Neutrophil (primary cell): Measurements from ENCODE around the gene NDUFA3.
A peak's percentile ranks its signal among the peaks of the same experiment; 100 is the strongest.

Experiments used
- H3K27ac ChIP-seq: fragments of 200-600 bp; sonication (generic); 2 replicates; pipeline ENCODE4 v1.5.1; 2016; ENCODE audit warnings: mild to moderate bottlenecking, moderate library complexity
- H3K27me3 ChIP-seq: fragments of 200-600 bp; sonication (generic); 2 replicates; pipeline ENCODE4 v1.6.0; 2016; ENCODE audit warnings: mild to moderate bottlenecking
- H3K36me3 ChIP-seq: fragments of 200-600 bp; sonication (generic); 2 replicates; pipeline ENCODE4 v1.5.1; 2017
- H3K4me1 ChIP-seq, 2 experiments: fragments of 200-600 bp in 1 of 2; sonication (generic) in 1 of 2; 1 replicate in 1 of 2; 2 replicates in 1 of 2; pipeline versions ENCODE4 v1.5.1 to v1.6.1; 2013 to 2016; ENCODE audit warnings: low read depth in 1 of 2, low read length in 1 of 2, mild to moderate bottlenecking in 1 of 2, moderate library complexity in 1 of 2; ENCODE audit not compliant: control insufficient read depth in 1 of 2, insufficient read depth in 1 of 2
- H3K4me3 ChIP-seq, 2 experiments: fragments of 200-600 bp in 1 of 2; sonication (generic) in 1 of 2; 1 replicate in 1 of 2; 2 replicates in 1 of 2; pipeline ENCODE4 v1.5.1; 2013 to 2016; ENCODE audit warnings: low read depth in 1 of 2, low read length in 1 of 2, mild to moderate bottlenecking in 1 of 2, moderate library complexity in 1 of 2
- H3K9me3 ChIP-seq: fragments of 200-600 bp; sonication (generic); 2 replicates; pipeline ENCODE4 v1.5.1; 2016
- CTCF ChIP-seq: fragments of 200-600 bp; sonication (generic); IDR thresholded peaks from 2 replicates; pipeline ENCODE4 v1.5.1; 2016; ENCODE audit warnings: antibody characterized with exemption

NDUFA3 gene

GRCh38 chr19:54137699-54138488 is 35.2 kb downstream of the NDUFA3 start, which contains the start of gene CNOT3:
Gene CNOT3 (plus strand): TSS chr19:54137762. CDS start chr19:54142979, 5,217 bp downstream.
- H3K36me3 ChIP-seq, result peaks cover 10% of the 10 kb centered on the region
- H3K9me3 ChIP-seq, result no peaks in the 10 kb centered on the region
- H3K4me3 ChIP-seq, result peak within 1 kb of the TSS; percentile 76 to 99
- peaks cover 4% of the 10 kb centered on the region for H3K27me3 ChIP-seq
- TF ChIP-seq CTCF, result no peak
- peak within 1 kb of the TSS; percentile 91 for H3K27ac ChIP-seq
- peaks cover 34 to 37% of the 10 kb centered on the region in 2 experiments for H3K4me1 ChIP-seq

GRCh38 chr19:54138489-54139256 is 36.0 kb downstream of the NDUFA3 start:
- Histone ChIP-seq H3K9me3 (no peaks in the 10 kb centered on the region), H3K27ac (peak overlapping the region; percentile 91), H3K36me3 (peaks cover 14% of the 10 kb centered on the region), H3K4me3 (peak overlapping the region; percentile 76 to 99), H3K27me3 (peaks cover 4% of the 10 kb centered on the region), H3K4me1 (peaks cover 34 to 37% of the 10 kb centered on the region in 2 experiments)
- TF ChIP-seq CTCF, result no peak

GRCh38 chr19:54141356-54141755 is 38.7 kb downstream of the NDUFA3 start:
- no peaks in the 10 kb centered on the region for H3K27me3 ChIP-seq
- no peak overlapping the region for H3K4me3 ChIP-seq
- H3K27ac ChIP-seq, result no peak overlapping the region
- peaks cover 41% of the 10 kb centered on the region for H3K36me3 ChIP-seq
- TF ChIP-seq CTCF, result no peak
- no peaks in the 10 kb centered on the region for H3K9me3 ChIP-seq
- peaks cover 25 to 29% of the 10 kb centered on the region in 2 experiments for H3K4me1 ChIP-seq

- Histone ChIP-seq H3K27me3 (no peaks in the 10 kb centered on the region), H3K9me3 (no peaks in the 10 kb centered on the region), H3K36me3 (peaks cover 50% of the 10 kb centered on the region), H3K4me1 (peaks cover 20 to 24% of the 10 kb centered on the region in 2 experiments), H3K27ac (no peak overlapping the region), H3K4me3 (no peak overlapping the region)
- TF ChIP-seq CTCF, result no peak
Measured at GRCh38 chr19:54142166-54142780, 39.6 kb downstream of the NDUFA3 start.

GRCh38 chr19:54145541-54146158 is 43.0 kb downstream of the NDUFA3 start:
- Histone ChIP-seq H3K9me3 (no peaks in the 10 kb centered on the region), H3K4me3 (no peak overlapping the region), H3K27ac (no peak overlapping the region), H3K36me3 (peaks cover 84% of the 10 kb centered on the region), H3K4me1 (peaks cover 4 to 5% of the 10 kb centered on the region in 2 experiments), H3K27me3 (no peaks in the 10 kb centered on the region)
- TF ChIP-seq CTCF, result no peak
